GM19463 (cell line): ENCODE measurements around the gene ZW10.
A peak's percentile ranks its signal among the peaks of the same experiment; 100 is the strongest.
"Not testable (repeated sequence)": the region's sequence is repeated elsewhere in the genome, so short reads cannot be mapped to it uniquely, and the experiment has no call there.

Experiments used
- ATAC-seq: cut with Tn5 transposase; IDR thresholded peaks from one replicate; pipeline ENCODE4 v1.9.1; 2021; ENCODE audit warnings: mild to moderate bottlenecking, moderate library complexity; ENCODE audit not compliant: unreplicated experiment

ZW10 gene

GRCh38 chr11:113773416-113774173 lies at the start of gene ZW10:
Gene ZW10, minus strand, starts transcription at chr11:113773692. Its CDS starts 26 bp downstream, at chr11:113773666.
- ATAC-seq: peak; percentile 99

GRCh38 chr11:113818426-113818825 lies 44.9 kb upstream of the ZW10 start:
- ATAC-seq: no peak

GRCh38 chr11:113817626-113818025 lies 44.1 kb upstream of the ZW10 start:
- ATAC-seq: no peak

GRCh38 chr11:113817162-113817561 lies 43.7 kb upstream of the ZW10 start:
- ATAC-seq: no peak

GRCh38 chr11:113814181-113814580 lies 40.7 kb upstream of the ZW10 start:
- no peak for ATAC-seq

- no peak for ATAC-seq
These were observed 35.4 kb upstream of the ZW10 start for GRCh38 chr11:113808931-113809330.

- no peak for ATAC-seq
These were observed 32.9 kb upstream of the ZW10 start for GRCh38 chr11:113806406-113806805.

GRCh38 chr11:113805640-113806039 lies 32.1 kb upstream of the ZW10 start:
- ATAC-seq: no peak

- ATAC-seq: no peak
These were observed 29.1 kb upstream of the ZW10 start for GRCh38 chr11:113802621-113803020.

- peak; percentile 75 for ATAC-seq
These were observed 23.3 kb upstream of the ZW10 start for GRCh38 chr11:113796663-113797259.

- no peak for ATAC-seq
These were observed 16.3 kb upstream of the ZW10 start for GRCh38 chr11:113789675-113790320.

GRCh38 chr11:113789016-113789415 lies 15.5 kb upstream of the ZW10 start:
- not testable (repeated sequence) for ATAC-seq

GRCh38 chr11:113782134-113782533 lies 8.6 kb upstream of the ZW10 start:
- ATAC-seq: no peak

- ATAC-seq: no peak
These were observed 8.2 kb upstream of the ZW10 start for GRCh38 chr11:113781682-113782081.

GRCh38 chr11:113779496-113779895 lies 6.0 kb upstream of the ZW10 start, which contains the start of gene CLDN25:
Gene CLDN25, plus strand, starts transcription at chr11:113779796. Its CDS starts 0 bp downstream, at chr11:113779796.
- ATAC-seq: no peak

- ATAC-seq: no peak
These were observed 4.8 kb upstream of the ZW10 start for GRCh38 chr11:113778111-113778910.

- no peak for ATAC-seq
These were observed 647 bp upstream of the ZW10 start for GRCh38 chr11:113774174-113774503.

GRCh38 chr11:113773092-113773415 lies 438 bp downstream of the ZW10 start:
- ATAC-seq: no peak

GRCh38 chr11:113771964-113772363 lies 1.5 kb downstream of the ZW10 start:
- no peak for ATAC-seq

GRCh38 chr11:113764527-113765219 lies 8.8 kb downstream of the ZW10 start:
- no peak for ATAC-seq

GRCh38 chr11:113763040-113763439 lies 10.5 kb downstream of the ZW10 start:
- ATAC-seq: not testable (repeated sequence)
